Smooth muscle cell of bladder (primary cell): Measurements from ENCODE around the gene SPSB4. TPM values are rescaled to one million over a fixed set of nuclear protein-coding genes. Genes with fewer than 3 reads are reported as not detected.

Experiments
- total RNA-seq: library from RNA; depleted of rRNA; stranded (reverse); fragments of >200 nt; gene quantifications from 2 replicates; pipeline ENCODE4 v1.2.3, GENCODE V29; 2014

SPSB4 gene
- total RNA-seq = not detected in 2 replicates

DNA sequence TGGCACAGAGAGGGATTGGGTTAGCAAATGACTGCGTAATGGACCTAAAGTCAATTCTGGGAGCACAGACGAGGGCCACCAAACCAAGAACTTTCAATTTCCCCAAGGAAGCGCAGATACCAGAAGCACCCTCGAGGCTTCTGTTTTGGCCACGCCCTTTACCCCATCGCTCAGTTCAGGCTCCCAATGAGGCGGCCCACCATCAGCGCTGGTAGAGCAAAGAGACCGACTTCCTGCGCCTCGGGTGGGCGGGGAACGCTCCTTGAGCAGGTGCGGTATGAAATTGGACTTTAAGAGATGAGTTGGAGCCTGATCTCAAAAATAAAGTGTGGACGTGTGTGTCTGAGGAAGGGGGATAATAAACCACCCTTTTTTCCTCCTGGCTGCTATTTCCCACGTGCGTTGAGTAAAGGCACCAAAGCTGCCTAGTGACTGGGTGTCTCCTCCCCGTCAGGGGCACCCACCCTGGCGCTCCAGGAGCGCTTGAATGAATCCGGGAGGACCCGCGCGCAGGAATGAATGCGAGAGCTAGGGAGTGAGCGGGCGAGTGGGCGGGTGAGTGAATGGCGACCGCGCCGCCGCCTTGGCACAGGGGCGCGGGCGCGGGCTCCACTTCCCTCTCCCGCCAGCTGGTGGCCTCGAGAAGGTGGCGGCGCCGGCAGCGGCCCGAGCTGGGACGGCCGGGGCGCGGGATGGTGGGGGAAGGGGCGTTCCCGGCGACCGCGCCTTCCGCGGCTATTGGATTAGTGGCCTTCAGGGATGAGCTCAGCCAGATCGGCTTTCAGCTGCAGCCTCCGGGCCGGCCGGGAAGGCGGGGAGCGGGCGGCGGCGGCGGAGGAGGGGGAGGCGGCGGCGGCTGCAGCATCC, at the start of gene SPSB4:
Gene SPSB4, plus strand, starts transcription at position 772 of the 867 bp plus-strand sequence. CDS start 14,758 bp downstream, outside the sequence.

Other genes starting within 250 kb of the SPSB4 start
- 75.3 and 94.4 TPM in 2 replicates for gene SLC25A36, start 109.5 kb upstream of the SPSB4 start, total RNA-seq
- gene PXYLP1, start 180.5 kb downstream of the SPSB4 start, total RNA-seq = 4.3 and 6.6 TPM in 2 replicates